Keratinocyte (primary cell): Measurements from ENCODE around the gene LMAN1.

ENCODE experiments used
- EZH2 ChIP-seq: IDR thresholded peaks from one replicate; pipeline ENCODE4 v1.6.1; 2012; ENCODE audit warnings: inconsistent platforms, mild to moderate bottlenecking, low read length, moderate library complexity
- TF ChIP-seq, protein P1 (sequence below), 3 experiments: IDR thresholded peaks in 1 of 3; conservative IDR thresholded peaks in 1 of 3; optimal IDR thresholded peaks in 1 of 3; 2 replicates in 2 of 3; 3 replicates in 1 of 3; pipeline versions ENCODE3 to v1.5.1; 2011; ENCODE audit warnings: low read length in 3 of 3, mild to moderate bottlenecking in 3 of 3, moderate library complexity in 2 of 3, control low read depth in 1 of 3, inconsistent platforms in 1 of 3; ENCODE audit not compliant: insufficient read depth in 2 of 3; ENCODE audit errors: extremely low read depth in 1 of 3

DNA sequence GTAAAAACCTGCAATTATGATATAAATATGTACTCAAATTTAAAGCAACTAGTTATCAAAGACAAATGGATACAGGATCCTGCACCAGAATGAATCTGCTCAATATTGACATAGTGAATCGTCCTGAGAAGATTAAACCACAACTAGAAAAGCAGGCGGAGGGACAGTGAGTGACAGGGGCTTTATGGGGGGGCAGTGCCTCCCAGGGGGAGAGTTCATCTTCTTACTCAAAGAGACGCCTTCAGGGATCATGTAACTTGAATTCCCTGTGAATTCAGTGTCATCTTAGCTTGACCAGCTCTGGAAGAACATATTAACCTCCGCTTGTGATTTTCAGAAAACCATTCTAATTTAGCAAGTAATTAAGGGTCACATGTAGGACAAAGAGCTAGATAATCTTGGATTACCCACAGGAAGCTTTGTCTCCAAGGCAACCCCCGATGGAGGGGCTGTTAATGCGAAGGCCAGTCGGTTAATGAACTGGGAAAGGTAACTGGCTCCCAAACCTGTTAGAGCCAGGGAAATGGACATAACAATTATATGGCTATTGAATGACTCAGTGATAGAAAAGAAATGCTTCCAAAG, 17.4 kb upstream of the LMAN1 start:
- TF ChIP-seq, protein P1, sequence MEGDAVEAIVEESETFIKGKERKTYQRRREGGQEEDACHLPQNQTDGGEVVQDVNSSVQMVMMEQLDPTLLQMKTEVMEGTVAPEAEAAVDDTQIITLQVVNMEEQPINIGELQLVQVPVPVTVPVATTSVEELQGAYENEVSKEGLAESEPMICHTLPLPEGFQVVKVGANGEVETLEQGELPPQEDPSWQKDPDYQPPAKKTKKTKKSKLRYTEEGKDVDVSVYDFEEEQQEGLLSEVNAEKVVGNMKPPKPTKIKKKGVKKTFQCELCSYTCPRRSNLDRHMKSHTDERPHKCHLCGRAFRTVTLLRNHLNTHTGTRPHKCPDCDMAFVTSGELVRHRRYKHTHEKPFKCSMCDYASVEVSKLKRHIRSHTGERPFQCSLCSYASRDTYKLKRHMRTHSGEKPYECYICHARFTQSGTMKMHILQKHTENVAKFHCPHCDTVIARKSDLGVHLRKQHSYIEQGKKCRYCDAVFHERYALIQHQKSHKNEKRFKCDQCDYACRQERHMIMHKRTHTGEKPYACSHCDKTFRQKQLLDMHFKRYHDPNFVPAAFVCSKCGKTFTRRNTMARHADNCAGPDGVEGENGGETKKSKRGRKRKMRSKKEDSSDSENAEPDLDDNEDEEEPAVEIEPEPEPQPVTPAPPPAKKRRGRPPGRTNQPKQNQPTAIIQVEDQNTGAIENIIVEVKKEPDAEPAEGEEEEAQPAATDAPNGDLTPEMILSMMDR (optimal IDR thresholded peaks at IDR 0.05 in 1 of 3, IDR thresholded peaks at IDR 0.05 in 1 of 3, conservative IDR thresholded peaks at IDR 0.05 in 1 of 3; ENCODE audit: extremely low read depth in 1 of 3, insufficient read depth in 2 of 3, low read length in 3 of 3), result no peak
- no peak for TF ChIP-seq EZH2
